ENCODE results near the gene NPTN. TPM values are rescaled to one million over a fixed set of nuclear protein-coding genes. Genes with fewer than 3 reads are reported as not detected.

NPTN gene
- total and polyA plus RNA-seq, 11 donors, result 89.3 to 264 (median 197) TPM

DNA sequence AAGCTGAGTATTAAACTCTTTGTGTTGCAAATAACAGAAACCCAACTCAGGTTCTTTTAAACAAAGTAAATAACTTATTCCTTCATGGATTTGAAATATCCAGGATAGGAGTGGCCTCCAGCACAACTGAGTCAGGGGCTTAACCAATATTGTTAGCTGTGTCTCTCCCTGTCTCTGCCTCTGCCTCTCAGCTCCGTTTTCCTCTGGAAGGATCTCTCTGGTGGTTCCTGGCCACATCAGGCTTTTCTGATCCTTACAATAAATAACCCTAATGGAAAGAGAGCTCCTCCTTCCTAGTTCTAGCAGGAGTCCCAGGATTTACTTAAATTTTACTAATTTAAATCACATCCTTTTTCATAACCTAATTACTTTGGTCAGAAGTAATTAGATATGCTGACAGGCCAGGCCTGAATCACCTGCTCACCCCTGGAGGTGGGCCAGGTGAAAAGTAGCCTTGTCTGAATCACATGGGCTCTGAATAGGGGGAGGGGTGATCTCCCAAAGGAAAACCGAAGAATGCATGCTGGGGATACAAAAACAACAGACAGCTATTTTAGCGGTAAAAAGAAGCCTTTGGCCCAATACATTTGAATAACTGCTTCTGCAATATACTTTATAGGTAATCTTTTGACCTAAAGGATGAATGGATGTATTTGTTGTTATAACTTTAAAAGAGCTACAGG, 114.9 kb downstream of the NPTN start:
- 28 to 32% (median 30%) methylated on average over 3 of the region's 3 CpGs for WGBS, 4 donors
- peak overlapping the region in 11 of 12 donors; percentile 21 to 79 (median 71) for H3K27ac ChIP-seq

DNA sequence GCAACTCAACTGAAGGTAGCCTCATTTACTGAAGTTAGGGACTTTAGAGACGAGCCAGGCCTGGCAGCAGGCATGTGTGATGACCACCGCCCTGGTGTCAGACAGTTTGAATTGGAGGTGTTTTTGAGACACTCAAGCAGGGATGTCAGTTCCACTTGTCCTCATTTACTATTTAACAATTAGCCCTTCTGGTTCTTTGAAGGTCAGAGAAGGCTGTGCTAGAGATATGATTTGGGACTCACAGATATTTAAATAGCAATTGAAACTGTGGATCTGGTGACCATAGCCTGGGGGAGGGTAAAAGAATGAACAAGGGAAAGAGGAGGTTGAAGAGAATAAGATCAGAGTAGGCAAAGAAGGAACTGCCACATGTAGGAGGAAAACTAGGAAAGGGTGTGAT, 115.6 kb downstream of the NPTN start:
- H3K27ac ChIP-seq, result peak overlapping the region in 11 of 12 donors; percentile 21 to 79 (median 71)
- TF ChIP-seq, protein P1, sequence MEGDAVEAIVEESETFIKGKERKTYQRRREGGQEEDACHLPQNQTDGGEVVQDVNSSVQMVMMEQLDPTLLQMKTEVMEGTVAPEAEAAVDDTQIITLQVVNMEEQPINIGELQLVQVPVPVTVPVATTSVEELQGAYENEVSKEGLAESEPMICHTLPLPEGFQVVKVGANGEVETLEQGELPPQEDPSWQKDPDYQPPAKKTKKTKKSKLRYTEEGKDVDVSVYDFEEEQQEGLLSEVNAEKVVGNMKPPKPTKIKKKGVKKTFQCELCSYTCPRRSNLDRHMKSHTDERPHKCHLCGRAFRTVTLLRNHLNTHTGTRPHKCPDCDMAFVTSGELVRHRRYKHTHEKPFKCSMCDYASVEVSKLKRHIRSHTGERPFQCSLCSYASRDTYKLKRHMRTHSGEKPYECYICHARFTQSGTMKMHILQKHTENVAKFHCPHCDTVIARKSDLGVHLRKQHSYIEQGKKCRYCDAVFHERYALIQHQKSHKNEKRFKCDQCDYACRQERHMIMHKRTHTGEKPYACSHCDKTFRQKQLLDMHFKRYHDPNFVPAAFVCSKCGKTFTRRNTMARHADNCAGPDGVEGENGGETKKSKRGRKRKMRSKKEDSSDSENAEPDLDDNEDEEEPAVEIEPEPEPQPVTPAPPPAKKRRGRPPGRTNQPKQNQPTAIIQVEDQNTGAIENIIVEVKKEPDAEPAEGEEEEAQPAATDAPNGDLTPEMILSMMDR (IDR thresholded peaks at IDR 0.05), result no peak
- TF ChIP-seq POLR2A (IDR thresholded peaks at IDR 0.05), result no peak
- WGBS, 4 donors, result 45 to 67% (median 51%) methylated on average over 2 of the region's 2 CpGs

More for the DNA sequence above, 114.9 kb downstream of the NPTN start:
- TF ChIP-seq, protein P1 (IDR thresholded peaks at IDR 0.05), result no peak
- no peak for TF ChIP-seq POLR2A (IDR thresholded peaks at IDR 0.05)
- Histone ChIP-seq H3K27me3 (no peaks in the 10 kb centered on the region), H3K9me3 (peaks cover 0 to 7% (median 0%) of the 10 kb centered on the region in 12 donors), H3K4me1 (peaks cover 0 to 23% (median 7%) of the 10 kb centered on the region in 12 donors), H3K4me3 (no peak overlapping the region), H3K36me3 (no peaks in the 10 kb centered on the region)
- peak in 2 of 4 donors; percentile 54 to 63 for ATAC-seq
- DNase-seq, result peak in 4 of 5 donors; percentile 18 to 50 (median 24)
- intact Hi-C loops (cut with DNase I), result loop anchor here in 3 of 10 donors (5.0 to 10.0 kb wide), 3 partner anchors 121 to 144 kb away; no protein-coding TSS in a partner anchor

DNA sequence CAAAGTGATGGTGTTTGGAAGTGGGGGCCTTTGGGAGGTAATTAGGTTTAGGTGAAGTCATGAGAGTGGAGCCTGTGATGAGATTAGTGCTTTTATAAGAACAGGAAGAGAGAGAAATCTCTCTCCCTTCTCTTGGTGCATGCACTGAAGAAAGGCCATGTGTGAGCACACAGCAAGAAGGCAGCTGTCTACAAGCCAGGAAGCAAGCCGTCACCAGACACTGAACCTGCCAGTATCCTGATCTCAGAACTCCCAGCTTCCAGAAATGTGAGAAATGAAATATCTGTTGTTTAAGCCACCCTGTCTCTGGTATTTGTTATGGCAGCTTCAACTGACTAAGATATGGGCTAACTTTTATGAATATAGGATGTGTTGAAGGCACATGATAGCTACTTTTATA, 117.7 kb downstream of the NPTN start:
- no peaks in the 10 kb centered on the region for H3K27me3 ChIP-seq
- ATAC-seq, result peak in 2 of 4 donors; percentile 31 to 46
- peak overlapping the region in 4 of 12 donors; percentile 12 to 75 (median 23) for H3K27ac ChIP-seq
- TF ChIP-seq, protein P1 (IDR thresholded peaks at IDR 0.05), result no peak
- no peak for TF ChIP-seq POLR2A (IDR thresholded peaks at IDR 0.05)
- H3K4me1 ChIP-seq, result peaks cover 0 to 23% (median 7%) of the 10 kb centered on the region in 12 donors
- H3K9me3 ChIP-seq, result peaks cover 0 to 7% (median 0%) of the 10 kb centered on the region in 12 donors
- H3K36me3 ChIP-seq, result no peaks in the 10 kb centered on the region
- peak in 2 of 5 donors; percentile 26 to 28 for DNase-seq
- no peak overlapping the region for H3K4me3 ChIP-seq
- intact Hi-C loops (cut with DNase I), result loop anchor here in 3 of 10 donors (5.0 to 10.0 kb wide), 3 partner anchors 118 to 141 kb away; no protein-coding TSS in a partner anchor
- 33 to 45% (median 38%) methylated on average over 1 of the region's 1 CpG for WGBS, 4 donors

More for the DNA sequence above, 115.6 kb downstream of the NPTN start:
- no peaks in the 10 kb centered on the region for H3K27me3 ChIP-seq
- peaks cover 0 to 23% (median 7%) of the 10 kb centered on the region in 12 donors for H3K4me1 ChIP-seq
- DNase-seq, result peak; percentile 19 to 58 (median 38)
- intact Hi-C loops (cut with DNase I), result loop anchor here in 4 of 10 donors (2.0 to 10.0 kb wide), 4 partner anchors 120 to 143 kb away; no protein-coding TSS in a partner anchor
- ATAC-seq, result peak; percentile 77 to 97 (median 94)
- H3K36me3 ChIP-seq, result no peaks in the 10 kb centered on the region
- no peak overlapping the region for H3K4me3 ChIP-seq
- H3K9me3 ChIP-seq, result peaks cover 0 to 7% (median 0%) of the 10 kb centered on the region in 12 donors

Other genes starting within 250 kb of the NPTN start
- gene REC114, start 190.2 kb downstream of the NPTN start, total RNA-seq, result under 1 TPM in 3 of 9 donors, not detected in 6; 0.32 to 0.82 (median 0.65) TPM
- under 1 TPM in 1 of 2 donors, not detected in 1; 0.23 TPM for gene REC114, start 190.2 kb downstream of the NPTN start, polyA plus RNA-seq
- gene CD276, start 51.0 kb upstream of the NPTN start, total RNA-seq, result 100 to 1,000 TPM in 1 of 9 donors, 10 to 100 TPM in 8; 32.0 to 127 (median 53.3) TPM
- 10 to 100 TPM; 29.1 to 85.4 TPM for gene CD276, start 51.0 kb upstream of the NPTN start, polyA plus RNA-seq
- gene INSYN1, start 120.0 kb upstream of the NPTN start, total RNA-seq, result 100 to 1,000 TPM in 4 of 9 donors, 10 to 100 TPM in 5; 51.5 to 182 (median 83.0) TPM
- 100 to 1,000 TPM; 120 to 137 TPM for gene INSYN1, start 120.0 kb upstream of the NPTN start, polyA plus RNA-seq
- not detected for gene TBC1D21, start 240.2 kb upstream of the NPTN start, total RNA-seq
- gene TBC1D21, start 240.2 kb upstream of the NPTN start, polyA plus RNA-seq, result not detected